Hematopoietic multipotent progenitor cell treated with erythropoietin and hydrocortisone succinate and interleukin-3 and kit ligand, for 15 days (in vitro differentiated cells): Measurements from ENCODE around the gene BDKRB1.

Experiments
- DNase-seq: peaks from one replicate; pipeline ENCODE4 v3.0.0-alpha.2; 2015; ENCODE audit warnings: low spot score

Gene BDKRB1

GRCh38 chr14:96261772-96262655, 6.0 kb downstream of the BDKRB1 start:
- no peak for DNase-seq

GRCh38 chr14:96263347-96264199, 7.6 kb downstream of the BDKRB1 start:
- no peak for DNase-seq

GRCh38 chr14:96264200-96264553, 8.2 kb downstream of the BDKRB1 start:
- no peak for DNase-seq

- no peak for DNase-seq
Observed at GRCh38 chr14:96264853-96265252, 8.8 kb downstream of the BDKRB1 start.

- DNase-seq, result no peak
Observed at GRCh38 chr14:96265383-96266095, 9.5 kb downstream of the BDKRB1 start.

GRCh38 chr14:96267336-96267735, 11.3 kb downstream of the BDKRB1 start:
- DNase-seq, result no peak

GRCh38 chr14:96267916-96268315, 11.9 kb downstream of the BDKRB1 start:
- DNase-seq, result no peak

GRCh38 chr14:96268431-96269358, 12.7 kb downstream of the BDKRB1 start:
- DNase-seq, result no peak

GRCh38 chr14:96269359-96269710, 13.3 kb downstream of the BDKRB1 start:
- DNase-seq, result no peak

- DNase-seq, result no peak
Observed at GRCh38 chr14:96270565-96271420, 14.8 kb downstream of the BDKRB1 start.

- no peak for DNase-seq
Observed at GRCh38 chr14:96271421-96271762, 15.4 kb downstream of the BDKRB1 start.

GRCh38 chr14:96272777-96273473, 16.9 kb downstream of the BDKRB1 start:
- DNase-seq, result peak; percentile 22

GRCh38 chr14:96273629-96274028, 17.6 kb downstream of the BDKRB1 start:
- no peak for DNase-seq

GRCh38 chr14:96274122-96274521, 18.1 kb downstream of the BDKRB1 start:
- no peak for DNase-seq

GRCh38 chr14:96274543-96274942, 18.5 kb downstream of the BDKRB1 start:
- no peak for DNase-seq

GRCh38 chr14:96275177-96276112, 19.4 kb downstream of the BDKRB1 start:
- DNase-seq, result peak; percentile 66

GRCh38 chr14:96277890-96278289, 21.9 kb downstream of the BDKRB1 start:
- no peak for DNase-seq

GRCh38 chr14:96279564-96279963, 23.6 kb downstream of the BDKRB1 start:
- DNase-seq, result no peak

GRCh38 chr14:96280104-96280503, 24.1 kb downstream of the BDKRB1 start:
- no peak for DNase-seq
